HEK293 (cell line): ENCODE data around the gene HM13.

Source experiments
- CTCF ChIA-PET: fragments of 350-600 bp; formaldehyde crosslinking; extraction: SDS; loops from one replicate; lab custom pipeline; 2021; ENCODE audit warnings: antibody characterized with exemption; lab: Yijun Ruan, JAX
- POLR2A ChIA-PET: fragments of 300-600 bp; formaldehyde crosslinking; extraction: SDS; loops from one replicate; lab custom pipeline; 2020; ENCODE audit warnings: antibody characterized with exemption, inconsistent platforms; lab: Yijun Ruan, JAX
- H3K27ac ChIP-seq: fragments of 200-500 bp; sonication (Bioruptor generic); 2 replicates; pipeline ENCODE4 v1.5.1; 2014; ENCODE audit warnings: low read depth, low read length, control low read depth, inconsistent platforms; ENCODE audit errors: extremely low read depth
- H3K36me3 ChIP-seq, 2 experiments: fragments of 200-500 bp in 1 of 2; sonication (Bioruptor generic) in 1 of 2; 1 replicate in 1 of 2; 2 replicates in 1 of 2; pipeline ENCODE4 v1.5.1; 2014 to 2017; ENCODE audit warnings: inconsistent platforms in 2 of 2, low read length in 2 of 2; ENCODE audit not compliant: control insufficient read depth in 2 of 2, insufficient read depth in 1 of 2
- H3K4me1 ChIP-seq: fragments of 200-500 bp; sonication (Bioruptor generic); 2 replicates; pipeline ENCODE4 v1.5.1; 2014; ENCODE audit warnings: mild to moderate bottlenecking, low read length, inconsistent platforms; ENCODE audit not compliant: control insufficient read depth, insufficient read depth
- H3K4me3 ChIP-seq: 2 replicates; pipeline ENCODE4 v1.5.1; 2011; ENCODE audit warnings: low read depth, mild to moderate bottlenecking, control low read depth, low read length, moderate library complexity
- H3K9me3 ChIP-seq: fragments of 200-500 bp; sonication (Bioruptor generic); 2 replicates; pipeline ENCODE4 v1.5.1; 2014; ENCODE audit warnings: low read depth, low read length, inconsistent platforms; ENCODE audit not compliant: control insufficient read depth, insufficient read depth
- CTCF ChIP-seq: fragments of 450-650 bp; formaldehyde crosslinking; IDR thresholded peaks from 2 replicates; pipeline ENCODE4 v1.5.1; 2016; ENCODE audit warnings: missing biosample characterization, missing genetic modification characterization
- RBAK ChIP-seq: fragments of 450-650 bp; formaldehyde crosslinking; IDR thresholded peaks from 2 replicates; pipeline ENCODE4 v1.5.1; 2016; ENCODE audit warnings: missing biosample characterization, missing genetic modification characterization
- SP2 ChIP-seq: fragments of 450-650 bp; formaldehyde crosslinking; IDR thresholded peaks from 2 replicates; pipeline ENCODE4 v1.5.1; 2016; ENCODE audit warnings: missing biosample characterization, missing genetic modification characterization
- ZBTB6 ChIP-seq: fragments of 450-650 bp; formaldehyde crosslinking; IDR thresholded peaks from 2 replicates; pipeline ENCODE4 v1.5.1; 2017; ENCODE audit warnings: missing biosample characterization, missing genetic modification characterization
- ZBTB8A ChIP-seq: fragments of 450-650 bp; formaldehyde crosslinking; IDR thresholded peaks from 2 replicates; pipeline ENCODE4 v1.5.1; 2016; ENCODE audit warnings: missing biosample characterization, missing genetic modification characterization
- ZNF2 ChIP-seq: fragments of 450-650 bp; formaldehyde crosslinking; IDR thresholded peaks from 2 replicates; pipeline ENCODE4 v1.5.1; 2016; ENCODE audit warnings: missing biosample characterization, missing genetic modification characterization
- ZNF211 ChIP-seq: fragments of 450-650 bp; formaldehyde crosslinking; IDR thresholded peaks from 2 replicates; pipeline ENCODE4 v1.5.1; 2016; ENCODE audit warnings: low read depth, missing biosample characterization, missing genetic modification characterization
- ZNF521 ChIP-seq: fragments of 450-650 bp; formaldehyde crosslinking; IDR thresholded peaks from 2 replicates; pipeline ENCODE4 v1.5.1; 2017; ENCODE audit warnings: missing biosample characterization, mild to moderate bottlenecking, missing genetic modification characterization
- ZNF654 ChIP-seq: fragments of 450-650 bp; formaldehyde crosslinking; IDR thresholded peaks from 2 replicates; pipeline ENCODE4 v1.5.1; 2016; ENCODE audit warnings: low read depth, missing biosample characterization, missing genetic modification characterization
- ZSCAN16 ChIP-seq: fragments of 450-650 bp; formaldehyde crosslinking; IDR thresholded peaks from 2 replicates; pipeline ENCODE4 v1.5.1; 2016; ENCODE audit warnings: missing biosample characterization, missing genetic modification characterization
- TF ChIP-seq, protein P1 (sequence below): fragments of 450-650 bp; IDR thresholded peaks from 2 replicates; pipeline ENCODE4 v1.5.1; 2018; ENCODE audit warnings: missing biosample characterization, missing genetic modification characterization

HM13 gene

DNA sequence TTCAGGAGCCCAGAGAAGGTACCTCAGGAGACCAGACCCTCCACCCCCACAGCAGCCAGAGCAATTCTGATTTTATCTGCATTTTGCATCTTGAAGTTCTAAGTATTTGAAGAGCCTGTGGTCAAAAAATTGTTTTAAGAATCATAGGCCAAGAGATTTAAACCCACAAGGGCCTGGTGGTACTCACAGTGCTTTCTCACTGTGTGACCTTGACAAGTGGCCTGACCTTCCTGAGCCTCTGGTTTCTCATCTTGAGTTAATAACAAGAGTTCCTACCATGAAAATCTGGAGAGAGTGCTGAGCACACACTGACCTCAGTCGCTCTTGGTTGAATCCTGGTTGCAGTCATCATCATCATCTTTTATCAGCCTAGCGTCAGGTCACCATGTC lies 45.5 kb downstream of the HM13 start:
- no peaks in the 10 kb centered on the region for H3K9me3 ChIP-seq
- TF ChIP-seq ZNF521 (tag by site-specific recombination) (no peak), ZNF211 (tag by site-specific recombination) (no peak)
- TF ChIP-seq, all 188 proteins: peak for 0
- H3K36me3 ChIP-seq: peaks cover 13 to 82% of the 10 kb centered on the region in 2 experiments; a peak in 2 of 3 replicates
- ChIA-PET POLR2A (interaction anchor here (1.0 to 3.4 kb wide), 6 partner anchors 10 to 179 kb away, joined by 3 to 24 read pairs (median 4); partner anchors contain the start of gene TPX2), CTCF (interaction anchor here (0.6 to 25.7 kb wide), 17 partner anchors 8 to 162 kb away, joined by 3 to 1204 read pairs (median 4); partner anchors contain the start of genes BCL2L1 and ID1)
- 0 out of 2 replicates have a peak overlapping the region, but pooled peaks have one; percentile 33 for H3K27ac ChIP-seq
- H3K4me3 ChIP-seq: no peak overlapping the region
- H3K4me1 ChIP-seq: no peaks in the 10 kb centered on the region

- Histone ChIP-seq H3K9me3 (no peaks in the 10 kb centered on the region), H3K4me3 (no peak overlapping the region), H3K36me3 (peaks cover 13 to 78% of the 10 kb centered on the region in 2 experiments; a peak in 2 of 3 replicates), H3K27ac (no peak overlapping the region), H3K4me1 (no peaks in the 10 kb centered on the region)
- peak; percentile 68 for TF ChIP-seq CTCF
- peak; percentile 76 for TF ChIP-seq ZSCAN16 (tag by site-specific recombination)
- TF ChIP-seq ZNF2 (tag by site-specific recombination): peak; percentile 46; the same call in 1 of the 2 replicates
- TF ChIP-seq RBAK: no peak
- 0 out of 2 replicates have a peak, but pooled peaks have one; percentile 23 for TF ChIP-seq ZBTB8A (tag by site-specific recombination)
- peak; percentile 44; the same call in 1 of the 2 replicates for TF ChIP-seq ZBTB6
- TF ChIP-seq ZNF654 (tag by site-specific recombination): peak; percentile 47
- TF ChIP-seq, protein P1, sequence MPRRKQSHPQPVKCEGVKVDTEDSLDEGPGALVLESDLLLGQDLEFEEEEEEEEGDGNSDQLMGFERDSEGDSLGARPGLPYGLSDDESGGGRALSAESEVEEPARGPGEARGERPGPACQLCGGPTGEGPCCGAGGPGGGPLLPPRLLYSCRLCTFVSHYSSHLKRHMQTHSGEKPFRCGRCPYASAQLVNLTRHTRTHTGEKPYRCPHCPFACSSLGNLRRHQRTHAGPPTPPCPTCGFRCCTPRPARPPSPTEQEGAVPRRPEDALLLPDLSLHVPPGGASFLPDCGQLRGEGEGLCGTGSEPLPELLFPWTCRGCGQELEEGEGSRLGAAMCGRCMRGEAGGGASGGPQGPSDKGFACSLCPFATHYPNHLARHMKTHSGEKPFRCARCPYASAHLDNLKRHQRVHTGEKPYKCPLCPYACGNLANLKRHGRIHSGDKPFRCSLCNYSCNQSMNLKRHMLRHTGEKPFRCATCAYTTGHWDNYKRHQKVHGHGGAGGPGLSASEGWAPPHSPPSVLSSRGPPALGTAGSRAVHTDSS (tag by site-specific recombination): no peak
- ChIA-PET POLR2A (interaction anchor here (0.8 to 3.4 kb wide), 8 partner anchors 9 to 179 kb away, joined by 3 to 24 read pairs (median 3); partner anchors contain the start of genes HM13 and TPX2), CTCF (interaction anchor here (0.6 to 25.7 kb wide), 24 partner anchors 9 to 454 kb away, joined by 3 to 1204 read pairs (median 4); partner anchors contain the start of genes BCL2L1 and ID1)
These were observed 46.0 kb downstream of the HM13 start for GRCh38 chr20:31560094-31560745.

- TF ChIP-seq SP2 (tag by site-specific recombination): no peak
- TF ChIP-seq, all 188 proteins: peak for 0
- POLR2A ChIA-PET: interaction anchor here (0.8 to 3.4 kb wide), 8 partner anchors 8 to 178 kb away, joined by 3 to 24 read pairs (median 4); partner anchors contain the start of genes HM13, ID1 and TPX2
- H3K36me3 ChIP-seq: peaks cover 13 to 82% of the 10 kb centered on the region in 2 experiments; a peak in 2 of 3 replicates
- no peak overlapping the region for H3K27ac ChIP-seq
- CTCF ChIA-PET: interaction anchor here (0.5 to 25.7 kb wide), 25 partner anchors 9 to 453 kb away, joined by 3 to 1204 read pairs (median 4); partner anchors contain the start of genes BCL2L1 and ID1
- H3K9me3 ChIP-seq: no peaks in the 10 kb centered on the region
- no peaks in the 10 kb centered on the region for H3K4me1 ChIP-seq
- no peak overlapping the region for H3K4me3 ChIP-seq
These were observed 46.7 kb downstream of the HM13 start for GRCh38 chr20:31560746-31561598.
